Measurements from ENCODE around the gene MEIOSIN. TPM values are rescaled to one million over a fixed set of nuclear protein-coding genes. Genes with fewer than 3 reads are reported as not detected.

Gene MEIOSIN
- total and polyA plus RNA-seq, 2 of the 4 experiments (the other 2 are of a cell fraction), result not detected

DNA sequence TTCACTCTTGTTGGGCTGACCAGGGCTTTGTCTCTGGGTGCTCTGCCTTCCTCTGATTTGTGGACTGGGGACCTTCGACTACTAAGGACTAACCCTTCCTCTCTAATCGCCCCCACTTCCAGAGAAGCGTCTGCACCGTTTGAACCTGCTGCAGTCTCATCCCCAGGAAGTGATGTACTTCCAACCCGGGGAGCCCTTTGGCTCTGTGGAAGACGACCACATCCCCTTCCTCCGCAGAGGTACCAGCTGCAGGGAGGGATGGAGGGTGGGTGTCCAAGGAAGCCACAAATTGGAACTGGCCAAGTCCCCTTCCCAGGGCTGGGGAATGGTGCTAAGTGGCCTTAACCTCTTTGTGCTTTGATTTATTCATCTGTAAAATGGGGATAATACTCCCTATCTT, 31.6 kb upstream of the MEIOSIN start (continued):
- TF ChIP-seq NFE2L2 (IDR thresholded peaks at IDR 0.05; ENCODE audit: low read depth, low read length) (no peak), CHD1 (IDR thresholded peaks at IDR 0.05; ENCODE audit: low read depth, low read length) (no peak)

DNA sequence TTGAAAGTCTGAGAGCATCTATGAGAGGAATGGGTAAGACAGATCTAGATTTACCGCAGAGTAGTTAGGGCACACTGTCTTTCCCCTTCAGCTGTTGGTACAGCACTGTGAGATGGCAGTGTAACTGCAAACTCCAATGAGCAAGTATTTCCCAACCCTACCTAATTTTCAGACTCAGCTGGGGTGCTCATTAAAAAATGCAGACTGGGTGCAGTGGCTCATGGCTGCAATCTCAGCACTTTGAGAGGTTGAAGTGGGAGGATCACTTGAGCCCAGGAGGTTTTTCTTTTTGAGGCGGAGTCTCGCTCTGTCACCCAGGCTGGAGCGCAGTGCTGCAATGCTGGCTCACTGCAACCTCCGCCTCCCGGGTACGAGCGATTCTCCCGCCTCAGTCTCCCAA, 28.1 kb upstream of the MEIOSIN start:
- H3K27me3 ChIP-seq (ENCODE audit: control insufficient read depth, insufficient read depth, low read length), result no peaks in the 10 kb centered on the region
- H3K9me3 ChIP-seq (ENCODE audit: control insufficient read depth, insufficient read depth, low read length), result no peaks in the 10 kb centered on the region
- no peak overlapping the region for H3K18ac ChIP-seq (ENCODE audit: low read depth, low read length)
- no peaks in the 10 kb centered on the region for H3K4me1 ChIP-seq (ENCODE audit: control insufficient read depth, insufficient read depth, low read length)
- no peaks in the 10 kb centered on the region for H3K9me1 ChIP-seq (ENCODE audit: insufficient read depth, low read length)
- no peak overlapping the region for H4K5ac ChIP-seq (ENCODE audit: low read depth, low read length)
- dilution Hi-C loops (cut with HindIII; ENCODE audit: low sequenced_read_pairs, unreplicated experiment) (no loop called here), in situ Hi-C loops (cut with MboI; ENCODE audit: low sequenced_read_pairs) (no loop called here), intact Hi-C loops (cut with micrococcal nuclease) (no loop called here)
- H3K23ac ChIP-seq (ENCODE audit: low read depth, low read length), result no peak overlapping the region
- DNase-seq (no peak), ATAC-seq (ENCODE audit: low read depth) (no peak)
- H2BK120ac ChIP-seq (ENCODE audit: low read depth, low read length), result no peak overlapping the region
- no peak overlapping the region for H3K4ac ChIP-seq (ENCODE audit: low read depth, low read length)
- ChIA-PET POLR2A (ENCODE audit: unreplicated experiment) (no interaction called here), CTCF (interaction anchor here (0.6 kb wide), 1 partner anchor 94 kb away, joined by 3 read pairs; no protein-coding TSS in a partner anchor)
- no peak overlapping the region for H2AFZ ChIP-seq (replicated peaks; ENCODE audit: low read length, poor library complexity)
- TF ChIP-seq NFE2L2 (IDR thresholded peaks at IDR 0.05; ENCODE audit: low read depth, low read length) (no peak), MXI1 (IDR thresholded peaks at IDR 0.05; ENCODE audit: borderline replicate concordance, low read depth, low read length) (no peak), MAFK (IDR thresholded peaks at IDR 0.05; ENCODE audit: low read depth, low read length) (no peak), POLR2A (IDR thresholded peaks at IDR 0.05; ENCODE audit: low read depth, low read length) (no peak), RCOR1 (IDR thresholded peaks at IDR 0.05; ENCODE audit: insufficient replicate concordance, low read length) (no peak), RFX5 (IDR thresholded peaks at IDR 0.05; ENCODE audit: low read depth, low read length) (no peak), CEBPB (IDR thresholded peaks at IDR 0.05; ENCODE audit: low read depth, low read length) (no peak)
- TF ChIP-seq, protein P1, sequence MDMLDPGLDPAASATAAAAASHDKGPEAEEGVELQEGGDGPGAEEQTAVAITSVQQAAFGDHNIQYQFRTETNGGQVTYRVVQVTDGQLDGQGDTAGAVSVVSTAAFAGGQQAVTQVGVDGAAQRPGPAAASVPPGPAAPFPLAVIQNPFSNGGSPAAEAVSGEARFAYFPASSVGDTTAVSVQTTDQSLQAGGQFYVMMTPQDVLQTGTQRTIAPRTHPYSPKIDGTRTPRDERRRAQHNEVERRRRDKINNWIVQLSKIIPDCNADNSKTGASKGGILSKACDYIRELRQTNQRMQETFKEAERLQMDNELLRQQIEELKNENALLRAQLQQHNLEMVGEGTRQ (IDR thresholded peaks at IDR 0.05; ENCODE audit: low read depth, low read length), result no peak
- no peak overlapping the region for H3K4me2 ChIP-seq (ENCODE audit: low read depth, low read length)
- no peak overlapping the region for H3K56ac ChIP-seq (ENCODE audit: extremely low read depth, insufficient read depth, low read length)
- H3K9ac ChIP-seq (ENCODE audit: low read depth, low read length), result no peak overlapping the region
- H4K91ac ChIP-seq (ENCODE audit: insufficient read depth, low read depth, low read length), result no peak overlapping the region
- H3K79me1 ChIP-seq (ENCODE audit: low read depth in 1 of 2, low read length in 2 of 2), result peaks cover under 1% of the 10 kb centered on the region in 2 experiments; a peak in 2 of 4 replicates
- no TSS peak for BruUV-seq (replicated peaks)
- H3K36me3 ChIP-seq (ENCODE audit: control insufficient read depth, insufficient read depth, low read length), result peaks cover 24% of the 10 kb centered on the region
- no peak overlapping the region for H2AK9ac ChIP-seq (replicated peaks; ENCODE audit: low read depth, low read length, poor library complexity)
- no peak overlapping the region for H3K4me3 ChIP-seq (ENCODE audit: insufficient read depth, low read depth, low read length)
- H3K27ac ChIP-seq (ENCODE audit: insufficient read depth, low read length), result no peak overlapping the region
- no peak overlapping the region for H2BK20ac ChIP-seq (ENCODE audit: low read depth, low read length)
- no peak overlapping the region for H2BK15ac ChIP-seq (ENCODE audit: low read depth, low read length)
- no peak overlapping the region for H2AK5ac ChIP-seq (ENCODE audit: low read depth, low read length)
- no peak overlapping the region for H2BK5ac ChIP-seq (ENCODE audit: low read depth, low read length, poor library complexity, severe bottlenecking)
- no peaks in the 10 kb centered on the region for H4K20me1 ChIP-seq (ENCODE audit: insufficient read depth, low read length)
- H3K14ac ChIP-seq (replicated peaks; ENCODE audit: low read depth, low read length), result no peak overlapping the region
- no peak overlapping the region for H4K8ac ChIP-seq (ENCODE audit: low read depth in 2 of 2, low read length in 2 of 2)
- WGBS, 2 experiments (ENCODE audit: extremely low coverage in 2 of 2, insufficient read length in 1 of 2), result 100% methylated on average over 4 of the region's 9 CpGs; no CpG with 5 or more reads in 1 of the 2 experiments
